IPS-NIHi11 (cell line): ENCODE results near the gene TNRC18.
"Not testable (repeated sequence)": the region's sequence is repeated elsewhere in the genome, so short reads cannot be mapped to it uniquely, and the experiment has no call there.

ENCODE experiments used
- DNase-seq: peaks from one replicate; pipeline ENCODE4 v3.0.0; 2012; ENCODE audit warnings: mixed read lengths, low spot score

TNRC18 gene

DNA sequence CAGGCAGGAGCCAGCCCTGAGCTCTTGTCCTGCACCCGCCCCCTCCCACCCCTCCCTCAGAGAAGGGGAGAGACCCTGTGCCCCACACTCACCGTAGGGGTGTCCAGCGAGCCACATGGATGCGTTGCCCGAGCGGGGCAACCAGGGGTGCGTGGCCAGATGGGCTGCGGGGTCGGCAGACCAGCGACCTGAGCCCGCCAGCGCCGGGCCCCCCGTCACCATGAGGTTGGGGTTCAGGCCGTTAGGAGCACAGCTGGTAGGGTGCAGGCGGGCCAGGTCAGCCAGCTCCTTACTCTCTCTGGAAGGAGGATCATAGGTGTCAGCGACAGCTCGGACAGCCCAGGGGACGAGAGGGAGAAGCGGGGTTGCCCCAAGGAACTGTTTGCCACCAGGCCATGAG lies 46.4 kb downstream of the TNRC18 start:
- DNase-seq, result no peak

DNA sequence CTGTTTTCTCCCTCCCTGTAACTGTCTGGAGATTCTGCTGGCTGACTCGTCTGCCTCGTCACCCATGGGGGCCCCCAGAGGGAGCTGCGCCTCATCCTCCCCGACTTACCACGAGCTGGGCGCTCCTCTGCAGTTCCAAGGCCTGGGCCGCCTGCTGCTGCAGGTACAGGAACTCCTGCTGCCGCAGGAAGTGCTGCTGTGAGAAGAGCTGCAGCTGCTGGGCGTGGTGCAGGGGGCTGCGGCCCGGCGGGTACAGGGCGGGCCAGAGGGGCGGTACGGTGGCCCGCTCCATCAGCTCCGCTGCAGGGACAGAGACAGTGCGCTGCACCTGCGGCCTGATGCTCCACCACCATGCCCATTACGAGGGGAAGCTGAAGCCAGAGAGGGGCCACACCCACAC lies 47.7 kb downstream of the TNRC18 start:
- no peak for DNase-seq

DNA sequence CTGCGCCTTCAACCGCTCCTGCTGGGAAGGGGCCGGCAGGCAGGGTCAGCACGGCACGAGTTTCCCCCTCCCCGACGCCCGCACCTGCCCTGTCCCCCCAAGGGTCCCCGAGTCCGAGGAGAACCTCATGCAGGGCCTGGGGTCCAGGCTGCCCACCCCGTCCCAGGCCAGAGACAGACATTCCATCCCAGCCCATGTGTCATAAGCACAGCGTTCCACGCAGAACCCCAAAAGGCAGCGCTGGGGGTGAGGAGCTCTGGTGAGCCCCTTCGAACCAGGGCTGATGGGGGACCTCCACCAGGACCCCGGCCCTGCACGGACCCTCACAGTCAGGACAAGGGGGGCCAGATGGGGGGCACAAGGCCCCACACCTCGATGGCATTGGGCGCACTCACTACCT lies 49.2 kb downstream of the TNRC18 start:
- DNase-seq, result no peak

GRCh38 chr7:5373300-5373699 lies 50.3 kb downstream of the TNRC18 start:
- DNase-seq, result no peak

DNA sequence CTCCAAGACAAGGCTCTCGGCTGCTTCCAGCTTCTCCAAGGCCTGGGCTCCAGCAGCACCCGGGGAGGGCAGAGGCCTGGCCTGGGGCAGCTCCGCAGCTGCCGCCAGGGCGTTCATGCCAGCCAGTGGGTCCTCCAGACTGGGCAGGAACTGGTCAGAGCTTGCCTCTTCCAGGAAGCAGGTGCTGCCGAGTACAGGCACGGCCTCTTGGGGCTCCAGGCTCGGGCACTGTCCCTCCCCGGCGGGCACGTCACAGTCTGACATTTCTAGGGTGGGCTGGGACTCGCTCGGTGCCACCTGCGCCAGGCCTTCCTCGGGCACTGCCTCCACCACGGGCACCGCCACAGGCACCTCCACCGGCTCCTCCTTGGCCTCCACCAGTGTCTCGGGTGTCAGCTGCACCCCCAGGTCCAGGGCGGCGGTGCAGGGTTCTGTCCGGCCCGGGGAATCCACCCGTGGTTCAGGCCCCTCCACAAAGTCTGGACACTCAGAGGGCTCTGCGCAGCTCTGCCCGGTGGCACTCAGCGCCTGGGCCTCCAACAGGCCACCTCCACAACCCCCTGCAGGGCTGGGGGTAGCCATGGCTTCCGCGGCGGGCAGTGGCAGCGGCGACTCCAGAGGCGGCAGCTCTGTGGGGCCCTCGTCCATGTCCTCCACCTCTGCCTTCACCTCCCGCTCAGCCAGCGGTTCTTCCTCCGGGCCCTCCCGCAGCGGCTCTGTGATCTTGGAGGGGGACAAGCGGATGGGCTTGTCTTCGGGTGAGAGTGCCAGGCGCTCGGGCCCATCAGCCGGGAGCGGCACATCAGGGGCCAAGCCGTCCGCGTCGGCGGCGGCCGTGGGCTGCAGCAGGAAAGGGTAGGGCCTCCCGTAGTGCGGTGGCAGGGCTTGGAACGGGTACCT lies 52.9 kb downstream of the TNRC18 start:
- DNase-seq, result no peak

- DNase-seq, result no peak
Measured at GRCh38 chr7:5367661-5368060, 56.0 kb downstream of the TNRC18 start.

DNA sequence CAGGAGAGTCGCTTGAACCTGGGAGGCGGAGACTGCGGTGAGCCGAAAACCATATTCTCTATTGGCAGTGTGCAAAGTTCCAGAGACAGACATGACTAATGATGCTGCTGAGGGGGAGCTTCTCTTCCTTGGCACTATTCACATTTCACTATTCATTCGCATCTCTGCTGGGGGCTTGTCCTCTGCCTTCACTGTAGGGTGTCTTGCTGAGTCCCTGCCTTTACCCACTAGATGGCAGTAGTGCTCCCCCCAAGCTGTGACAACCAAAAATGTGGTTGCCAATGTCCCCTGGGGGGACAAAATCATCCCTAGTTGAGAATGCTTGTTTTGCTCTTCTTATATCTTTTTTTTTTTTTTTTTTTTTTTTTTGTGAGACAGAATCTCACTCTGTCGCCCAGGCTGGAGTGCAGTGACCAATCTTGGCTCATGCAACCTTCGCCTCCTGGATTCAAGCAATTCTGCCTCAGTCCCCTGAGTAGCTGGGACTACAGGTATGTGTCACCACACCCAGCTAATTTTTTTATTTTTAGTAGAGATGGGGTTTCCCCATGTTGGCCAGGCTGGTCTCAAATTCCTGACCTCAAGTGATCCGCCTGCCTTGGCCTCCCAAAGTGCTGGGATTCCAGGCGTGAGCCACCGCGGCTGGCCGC lies 57.5 kb downstream of the TNRC18 start:
- DNase-seq, result peak; percentile 88

GRCh38 chr7:5363729-5364128 lies 59.9 kb downstream of the TNRC18 start:
- no peak for DNase-seq

DNA sequence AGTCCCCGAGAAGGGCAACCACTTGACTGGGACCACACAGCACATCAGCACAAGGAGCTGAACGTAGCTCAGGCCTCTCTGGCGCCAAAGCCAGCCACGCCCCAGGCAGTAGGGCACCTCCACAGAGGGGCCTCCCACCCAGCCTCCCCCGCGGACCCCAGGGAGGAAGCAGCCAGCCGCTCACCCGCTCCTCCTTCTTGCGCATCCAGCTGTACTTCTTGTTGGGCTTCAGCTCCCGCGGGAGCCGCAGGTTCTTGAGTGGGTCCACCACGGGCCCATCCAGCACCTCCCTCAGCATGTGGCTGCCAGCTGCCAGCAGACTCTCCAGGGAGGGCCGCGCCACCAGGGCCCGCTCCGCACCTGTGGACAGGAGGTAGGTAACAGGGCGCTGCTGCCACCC lies 61.2 kb downstream of the TNRC18 start:
- no peak for DNase-seq

DNA sequence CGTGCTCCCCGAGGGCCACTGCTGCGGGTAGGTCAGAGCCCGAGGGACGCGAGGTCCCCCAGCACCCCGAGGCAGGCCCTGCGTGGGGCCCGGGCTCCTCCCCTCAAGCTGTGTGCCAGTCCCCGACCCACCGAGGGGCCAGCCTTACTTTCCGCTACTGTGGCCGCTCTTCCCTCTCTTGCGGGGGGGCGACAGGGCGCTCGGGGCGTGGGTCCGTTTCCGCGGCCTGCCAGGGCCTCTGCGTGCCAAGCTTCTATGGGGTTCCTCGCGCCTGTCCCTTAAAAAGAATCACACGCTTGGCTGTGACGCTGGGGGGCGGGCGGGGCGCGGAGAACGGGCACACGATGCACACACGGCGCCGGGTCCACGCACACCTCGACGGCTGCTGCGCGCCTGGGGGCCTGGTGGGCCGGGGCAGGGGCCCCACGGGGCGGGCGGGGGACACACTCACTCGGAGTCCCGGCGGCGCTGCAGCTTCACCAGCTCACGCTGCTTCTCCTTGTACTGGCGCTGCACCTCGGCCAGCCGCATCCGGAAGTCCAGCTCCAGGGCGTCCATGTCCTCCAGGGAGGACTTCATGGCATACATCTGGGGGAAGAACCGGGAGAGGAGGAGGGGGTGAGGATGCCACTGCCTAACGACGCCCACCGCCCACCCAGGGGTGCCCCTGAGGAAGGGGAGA lies 62.0 kb downstream of the TNRC18 start:
- no peak for DNase-seq

- no peak for DNase-seq
Measured at GRCh38 chr7:5360971-5361370, 62.7 kb downstream of the TNRC18 start.

DNA sequence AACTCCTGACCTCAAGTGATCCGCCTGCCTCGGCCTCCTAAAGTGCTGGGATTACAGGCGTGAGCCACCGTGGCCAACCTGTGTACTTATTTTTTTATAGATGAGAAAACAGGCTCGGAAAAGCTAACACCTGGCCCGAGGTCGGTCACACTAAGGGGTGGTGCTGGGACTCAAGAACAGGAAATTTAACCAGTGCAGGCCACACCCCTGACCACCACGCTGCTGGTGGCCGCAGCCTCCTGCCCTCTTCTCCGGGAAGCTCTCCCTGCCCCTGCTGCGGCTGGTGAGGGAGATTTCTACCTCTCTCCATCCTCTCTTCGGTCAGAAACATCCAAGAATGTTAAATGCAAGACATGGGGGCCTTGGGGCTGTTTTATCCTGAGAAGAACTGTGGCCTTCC lies 63.2 kb downstream of the TNRC18 start:
- no peak for DNase-seq

GRCh38 chr7:5360021-5360420 lies 63.6 kb downstream of the TNRC18 start:
- DNase-seq, result not testable (repeated sequence)

DNA sequence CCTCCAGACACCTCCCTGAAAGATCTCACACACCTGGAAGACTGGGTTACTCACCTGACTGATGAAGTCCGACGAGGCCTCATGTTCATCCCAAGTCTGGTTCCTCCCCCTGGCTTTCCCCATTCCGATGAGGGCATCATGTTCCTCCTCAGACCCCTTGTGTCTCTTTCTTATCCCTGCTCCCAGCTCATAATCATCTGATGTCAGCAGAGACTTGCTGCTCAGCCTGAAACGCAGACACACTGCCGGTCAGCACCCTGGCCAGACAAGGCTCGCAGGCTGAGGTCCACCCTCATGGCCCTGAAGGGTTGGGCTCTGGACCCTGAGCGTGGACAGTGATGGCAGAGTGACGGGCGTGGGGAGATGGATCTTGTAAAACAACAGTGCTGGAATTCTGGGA lies 64.3 kb downstream of the TNRC18 start:
- DNase-seq, result no peak

GRCh38 chr7:5357951-5358350 lies 65.7 kb downstream of the TNRC18 start:
- DNase-seq, result no peak

GRCh38 chr7:5356751-5357119 lies 66.9 kb downstream of the TNRC18 start:
- no peak for DNase-seq

DNA sequence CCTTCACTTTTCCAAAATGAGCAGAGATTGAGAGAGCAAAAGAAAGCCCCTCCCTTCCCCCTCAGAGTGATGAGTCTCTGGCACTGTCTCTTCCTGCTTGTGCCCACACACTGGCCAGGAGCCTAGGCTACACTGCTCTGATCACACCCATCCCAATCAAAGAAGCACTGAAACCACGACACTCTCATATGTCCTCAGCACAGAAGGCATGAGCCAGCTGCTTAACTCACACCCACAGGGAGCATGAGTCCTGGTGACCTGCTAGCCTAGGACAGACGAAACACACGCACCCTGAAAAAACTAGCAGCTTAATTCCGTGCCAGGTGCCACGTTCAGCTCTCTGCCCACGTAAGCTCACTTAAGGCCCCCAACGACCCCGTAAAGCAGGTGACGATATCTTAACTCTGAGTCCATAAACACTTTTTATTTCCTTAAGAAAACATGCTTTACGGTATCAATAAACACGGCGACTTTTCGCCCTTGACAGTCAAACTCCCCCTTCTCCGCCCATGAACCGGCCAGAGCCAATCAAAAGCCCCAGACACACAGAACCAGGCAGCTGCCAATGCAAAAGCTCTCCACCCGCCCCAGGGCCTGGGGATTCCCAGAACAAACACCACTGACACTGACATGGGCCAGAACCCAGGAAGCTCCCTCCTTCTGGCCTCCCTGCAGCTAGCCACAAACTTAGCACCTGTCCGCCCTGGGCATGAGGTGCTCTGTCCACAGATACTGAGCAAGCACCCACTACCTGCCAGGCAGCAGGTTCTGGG lies 69.0 kb downstream of the TNRC18 start:
- peak; percentile 69 for DNase-seq

GRCh38 chr7:5352440-5353010 lies 71.1 kb downstream of the TNRC18 start:
- no peak for DNase-seq

- no peak for DNase-seq
Measured at GRCh38 chr7:5351507-5352265, 71.9 kb downstream of the TNRC18 start.

GRCh38 chr7:5350600-5351385 lies 72.8 kb downstream of the TNRC18 start:
- no peak for DNase-seq

DNA sequence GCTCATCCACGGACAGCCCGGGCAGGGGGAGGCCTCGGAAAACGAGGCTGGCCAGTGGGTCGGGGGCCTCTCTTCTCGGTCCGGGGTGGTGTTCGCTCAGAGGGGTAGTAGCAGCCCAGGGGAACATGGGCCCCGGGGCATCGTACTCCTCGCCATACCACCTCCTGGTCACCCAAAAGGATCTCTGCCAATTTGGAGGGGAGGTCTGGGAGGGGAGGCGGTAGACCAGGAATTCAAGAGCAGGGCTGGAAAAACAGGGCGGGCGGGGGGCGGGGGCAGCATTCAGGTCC lies 73.5 kb downstream of the TNRC18 start:
- DNase-seq, result no peak
